CD4-positive, alpha-beta T cell treated with Interleukin-10 for 1 hour (primary cell): ENCODE measurements around the gene NGFR.

Experiments used
- DNase-seq: peaks from one replicate; pipeline ENCODE4 v3.0.0-alpha.2; 2020

NGFR gene

GRCh38 chr17:49518346-49519078, 23.4 kb downstream of the NGFR start:
- no peak for DNase-seq

GRCh38 chr17:49519781-49520180, 24.7 kb downstream of the NGFR start:
- no peak for DNase-seq

GRCh38 chr17:49520386-49521087, 25.4 kb downstream of the NGFR start:
- no peak for DNase-seq

- DNase-seq, result no peak
Observed at GRCh38 chr17:49521088-49521450, 26.0 kb downstream of the NGFR start.

- DNase-seq, result no peak
Observed at GRCh38 chr17:49521471-49522356, 26.6 kb downstream of the NGFR start.

GRCh38 chr17:49522357-49522890, 27.3 kb downstream of the NGFR start:
- DNase-seq, result no peak

- DNase-seq, result no peak
Observed at GRCh38 chr17:49523196-49523595, 28.1 kb downstream of the NGFR start.

- no peak for DNase-seq
Observed at GRCh38 chr17:49523706-49524472, 28.8 kb downstream of the NGFR start.

- no peak for DNase-seq
Observed at GRCh38 chr17:49524473-49525359, 29.6 kb downstream of the NGFR start.

GRCh38 chr17:49525831-49526741, 31.0 kb downstream of the NGFR start:
- DNase-seq, result no peak

GRCh38 chr17:49527927-49528651, 33.0 kb downstream of the NGFR start:
- no peak for DNase-seq

GRCh38 chr17:49528966-49529365, 33.9 kb downstream of the NGFR start:
- DNase-seq, result no peak

- DNase-seq, result no peak
Observed at GRCh38 chr17:49530118-49530517, 35.0 kb downstream of the NGFR start.

- DNase-seq, result no peak
Observed at GRCh38 chr17:49543860-49544259, 48.8 kb downstream of the NGFR start.

- no peak for DNase-seq
Observed at GRCh38 chr17:49545007-49545660, 50.0 kb downstream of the NGFR start.

- DNase-seq, result no peak
Observed at GRCh38 chr17:49545806-49546545, 50.9 kb downstream of the NGFR start.

- no peak for DNase-seq
Observed at GRCh38 chr17:49546546-49547535, 51.7 kb downstream of the NGFR start.
